IMR-90 (cell line): ENCODE measurements around the gene KIF12. TPM values are rescaled to one million over a fixed set of nuclear protein-coding genes. Genes with fewer than 3 reads are reported as not detected.

Source experiments
- ATAC-seq: fragments of 200-7000 bp; cut with Tn5 transposase; 2 replicates; pipeline ENCODE4 v1.9.1; 2020; ENCODE audit warnings: low read depth, mild to moderate bottlenecking, moderate library complexity
- BruUV-seq: library from RNA; stranded (reverse); fragments of 400-500 nt; replicated peaks from 2 replicates; lab custom pipeline; 2021; lab: Mats Ljungman, UMichigan
- CTCF ChIA-PET: fragments of 300-600 bp; formaldehyde crosslinking; extraction: SDS; loops from one replicate; lab custom pipeline; 2021; ENCODE audit warnings: antibody characterized with exemption; lab: Yijun Ruan, JAX
- POLR2A ChIA-PET: fragments of 300-600 bp; sonication (Branson Sonifier 250); formaldehyde crosslinking; loops from one replicate; lab custom pipeline; 2022; ENCODE audit warnings: antibody characterized with exemption; ENCODE audit not compliant: unreplicated experiment; lab: Charles Lee
- DNase-seq: peaks from one replicate; pipeline ENCODE4 v3.0.0; 2013
- H2AFZ ChIP-seq: replicated peaks from 2 replicates; pipeline ENCODE3; 2013; ENCODE audit warnings: low read length, mild to moderate bottlenecking; ENCODE audit not compliant: poor library complexity
- H2AK5ac ChIP-seq: 2 replicates; pipeline ENCODE4 v1.6.1; 2013; ENCODE audit warnings: low read depth, low read length, inconsistent platforms
- H2AK9ac ChIP-seq: replicated peaks from 2 replicates; pipeline ENCODE3; 2013; ENCODE audit warnings: mild to moderate bottlenecking, low read depth, low read length, moderate library complexity; ENCODE audit not compliant: poor library complexity
- H2BK120ac ChIP-seq: 2 replicates; pipeline ENCODE4 v1.6.1; 2013; ENCODE audit warnings: low read depth, low read length, inconsistent platforms
- H2BK15ac ChIP-seq: 3 replicates; pipeline ENCODE4 v1.6.1; 2013; ENCODE audit warnings: low read depth, low read length, inconsistent platforms
- H2BK20ac ChIP-seq: 2 replicates; pipeline ENCODE4 v1.6.1; 2013; ENCODE audit warnings: low read depth, mild to moderate bottlenecking, inconsistent platforms, low read length, moderate library complexity
- H2BK5ac ChIP-seq: 2 replicates; pipeline ENCODE4 v1.6.1; 2013; ENCODE audit warnings: mild to moderate bottlenecking, low read depth, low read length, inconsistent platforms; ENCODE audit not compliant: poor library complexity, severe bottlenecking
- H3K14ac ChIP-seq: replicated peaks from 2 replicates; pipeline ENCODE4 v1.6.1; 2013; ENCODE audit warnings: low read depth, low read length, inconsistent platforms
- H3K18ac ChIP-seq: 2 replicates; pipeline ENCODE4 v1.6.1; 2013; ENCODE audit warnings: low read depth, low read length, control low read depth
- H3K23ac ChIP-seq: 2 replicates; pipeline ENCODE4 v1.6.1; 2013; ENCODE audit warnings: low read depth, low read length, inconsistent platforms
- H3K27ac ChIP-seq: 2 replicates; pipeline ENCODE4 v1.5.1; 2013; ENCODE audit warnings: mild to moderate bottlenecking, control low read depth, low read length; ENCODE audit not compliant: insufficient read depth
- H3K27me3 ChIP-seq: 2 replicates; pipeline ENCODE4 v1.6.1; 2013; ENCODE audit warnings: low read length; ENCODE audit not compliant: control insufficient read depth, insufficient read depth
- H3K36me3 ChIP-seq: 2 replicates; pipeline ENCODE4 v1.6.1; 2013; ENCODE audit warnings: low read length, mixed read lengths; ENCODE audit not compliant: control insufficient read depth, insufficient read depth
- H3K4ac ChIP-seq: 2 replicates; pipeline ENCODE4 v1.6.1; 2013; ENCODE audit warnings: low read depth, low read length, inconsistent platforms
- H3K4me1 ChIP-seq: 2 replicates; pipeline ENCODE4 v1.6.1; 2013; ENCODE audit warnings: low read length, mixed read lengths; ENCODE audit not compliant: control insufficient read depth, insufficient read depth
- H3K4me2 ChIP-seq: 2 replicates; pipeline ENCODE4 v1.6.1; 2013; ENCODE audit warnings: low read depth, mild to moderate bottlenecking, control low read depth, low read length, moderate library complexity
- H3K4me3 ChIP-seq: 2 replicates; pipeline ENCODE4 v1.5.1; 2013; ENCODE audit warnings: low read depth, mild to moderate bottlenecking, control low read depth, low read length, moderate library complexity; ENCODE audit not compliant: insufficient read depth
- H3K56ac ChIP-seq: 2 replicates; pipeline ENCODE4 v1.6.1; 2013; ENCODE audit warnings: low read length, inconsistent platforms; ENCODE audit not compliant: insufficient read depth; ENCODE audit errors: extremely low read depth
- H3K79me1 ChIP-seq, 2 experiments: 2 replicates each; pipeline ENCODE4 v1.6.1; 2013; ENCODE audit warnings: low read length in 2 of 2, inconsistent platforms in 1 of 2, low read depth in 1 of 2
- H3K9ac ChIP-seq: 2 replicates; pipeline ENCODE4 v1.6.1; 2013; ENCODE audit warnings: low read depth, low read length, control low read depth
- H3K9me1 ChIP-seq: 2 replicates; pipeline ENCODE4 v1.6.1; 2013; ENCODE audit warnings: low read length, inconsistent platforms; ENCODE audit not compliant: insufficient read depth
- H3K9me3 ChIP-seq: 2 replicates; pipeline ENCODE4 v1.6.1; 2013; ENCODE audit warnings: low read length; ENCODE audit not compliant: control insufficient read depth, insufficient read depth
- H4K20me1 ChIP-seq: 2 replicates; pipeline ENCODE4 v1.6.1; 2013; ENCODE audit warnings: low read length, inconsistent platforms; ENCODE audit not compliant: insufficient read depth
- H4K5ac ChIP-seq: 2 replicates; pipeline ENCODE4 v1.6.1; 2013; ENCODE audit warnings: mild to moderate bottlenecking, low read depth, low read length, control low read depth
- H4K8ac ChIP-seq, 2 experiments: 2 replicates each; pipeline ENCODE4 v1.6.1; 2013; ENCODE audit warnings: low read depth in 2 of 2, low read length in 2 of 2, control low read depth in 1 of 2, inconsistent platforms in 1 of 2
- H4K91ac ChIP-seq: 2 replicates; pipeline ENCODE4 v1.6.1; 2013; ENCODE audit warnings: low read depth, low read length, inconsistent platforms; ENCODE audit not compliant: insufficient read depth
- MXI1 ChIP-seq: IDR thresholded peaks from 2 replicates; pipeline ENCODE4 v1.6.1; 2012; ENCODE audit warnings: low read depth, mild to moderate bottlenecking, low read length, moderate library complexity, borderline replicate concordance
- NFE2L2 ChIP-seq: fragments of 150-350 bp; IDR thresholded peaks from 2 replicates; pipeline ENCODE4 v1.6.1; 2016; ENCODE audit warnings: low read depth, mild to moderate bottlenecking, low read length
- SMC3 ChIP-seq: fragments of 150-350 bp; IDR thresholded peaks from 2 replicates; pipeline ENCODE4 v1.6.1; 2016; ENCODE audit warnings: low read depth, mild to moderate bottlenecking, antibody characterized with exemption, low read length, moderate library complexity
- WGBS, 2 experiments: methylation state at CpG; one replicate each; pipeline versions ENCODE4 v1.1.5 to v1.1.7; 2013; ENCODE audit warnings: missing lambda C conversion rate in 2 of 2; ENCODE audit not compliant: insufficient read length in 1 of 2; ENCODE audit errors: extremely low coverage in 2 of 2; 5-methylcytosine and 5-hydroxymethylcytosine counted together
- dilution Hi-C: fragments of 300-500 bp; cut with HindIII; formaldehyde crosslinking; loops from one replicate; pipeline ENCODE4 v1.14.3; 2018; ENCODE audit warnings: low sequenced_read_pairs; ENCODE audit not compliant: unreplicated experiment
- in situ Hi-C: fragments of 300-500 bp; cut with MboI; formaldehyde crosslinking; loops from 3 replicates; pipeline ENCODE4 v1.14.3; 2019; ENCODE audit warnings: low sequenced_read_pairs, inconsistent platforms, mixed read lengths
- intact Hi-C: fragments of 100-400 bp; cut with micrococcal nuclease; formaldehyde crosslinking; loops from 2 replicates; pipeline ENCODE4 v1.10.0; 2022
- polyA plus RNA-seq, 3 experiments: library from polyadenylated mRNA; depleted of rRNA; stranded (reverse); fragments of >200 nt; gene quantifications; 2 replicates each; pipeline ENCODE4 v1.2.3, GENCODE V29; 2012; ENCODE audit warnings: low replicate concordance in 1 of 3
- total RNA-seq: library from RNA; depleted of rRNA; stranded (reverse); fragments of >200 nt; gene quantifications from 2 replicates; pipeline ENCODE4 v1.2.3, GENCODE V29; 2012

KIF12 gene
- total and polyA plus RNA-seq, 2 of the 4 experiments (the other 2 are of a cell fraction): not detected

- no peak overlapping the region for H3K23ac ChIP-seq
- H2AK9ac ChIP-seq: no peak overlapping the region
- no peak overlapping the region for H2BK120ac ChIP-seq
- no peaks in the 10 kb centered on the region for H3K4me1 ChIP-seq
- no peak for TF ChIP-seq SMC3
- TF ChIP-seq MXI1: no peak
- TF ChIP-seq NFE2L2: no peak
- no peak for DNase-seq
- H2BK15ac ChIP-seq: no peak overlapping the region
- no peak overlapping the region for H4K91ac ChIP-seq
- no peak overlapping the region for H2BK20ac ChIP-seq
- peaks cover 3% of the 10 kb centered on the region; the same call in 1 of the 2 replicates for H4K20me1 ChIP-seq
- H2AK5ac ChIP-seq: no peak overlapping the region
- ChIA-PET CTCF (no interaction called here), POLR2A (no interaction called here)
- no peak overlapping the region for H3K18ac ChIP-seq
- H3K9ac ChIP-seq: no peak overlapping the region
- no peak overlapping the region for H3K4me3 ChIP-seq
- no TSS peak for BruUV-seq
- no peak overlapping the region for H2BK5ac ChIP-seq
- no peak overlapping the region for H4K5ac ChIP-seq
- intact Hi-C loops: no loop called here
- H2AFZ ChIP-seq: no peak overlapping the region
- no peak overlapping the region for H4K8ac ChIP-seq
- no peak overlapping the region for H3K14ac ChIP-seq
- H3K9me3 ChIP-seq: no peaks in the 10 kb centered on the region
- in situ Hi-C loops: no loop called here
- peaks cover 0 to 13% of the 10 kb centered on the region in 2 experiments; a peak in 2 of 4 replicates for H3K79me1 ChIP-seq
- no peak overlapping the region for H3K56ac ChIP-seq
- H3K9me1 ChIP-seq: peaks cover 10% of the 10 kb centered on the region
- ATAC-seq: no peak
- 98% methylated on average over 33 of the region's 44 CpGs; no CpG with 5 or more reads in 1 of the 2 experiments for WGBS, 2 experiments
- no peaks in the 10 kb centered on the region for H3K27me3 ChIP-seq
- H3K36me3 ChIP-seq: peaks cover 47% of the 10 kb centered on the region
- H3K4ac ChIP-seq: no peak overlapping the region
- dilution Hi-C loops: no loop called here
- no peak overlapping the region for H3K27ac ChIP-seq
- H3K4me2 ChIP-seq: no peak overlapping the region
Measured at GRCh38 chr9:114048533-114049415, 50.3 kb downstream of the KIF12 start.
